ENCODE measurements around the gene MAML2. TPM values are rescaled to one million over a fixed set of nuclear protein-coding genes. Genes with fewer than 3 reads are reported as not detected.

Gene MAML2
- total RNA-seq, 1 experiment from 2014 or later: 2.7 TPM

DNA sequence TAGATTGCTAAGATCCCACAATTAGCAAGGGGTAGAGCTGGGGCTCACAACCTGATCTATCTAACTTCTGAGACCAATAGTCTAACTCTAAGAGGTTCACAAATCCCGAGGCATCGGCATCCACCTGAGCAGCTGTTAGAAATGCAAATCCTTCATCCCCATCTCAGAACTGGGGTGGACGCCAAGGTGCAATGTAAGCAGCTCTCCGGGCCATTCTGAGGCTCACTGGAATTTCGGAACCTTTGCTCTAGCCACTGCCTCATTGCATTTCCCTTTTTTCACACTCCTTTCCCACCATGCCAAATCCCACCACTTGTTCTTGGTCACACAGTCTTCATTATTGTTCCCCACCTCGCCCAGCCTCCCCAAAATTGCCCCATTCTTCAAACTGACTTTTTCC lies 29.8 kb downstream of the MAML2 start:
- peaks cover 45 to 51% of the 10 kb centered on the region in 2 experiments for H3K4me1 Mint-ChIP-seq

More for the DNA sequence above, 29.8 kb downstream of the MAML2 start:
- H3K9me3 Mint-ChIP-seq: no peaks in the 10 kb centered on the region
- peak overlapping the region in 1 of 3 experiments; percentile 21; a peak in 1 of 7 replicates for H3K27ac Mint-ChIP-seq
- Histone ChIP-seq H2BK15ac (ENCODE audit: low read depth, low read length) (no peak overlapping the region), H3K27ac (ENCODE audit: insufficient read length, low read depth, low read length) (no peak overlapping the region), H2AK5ac (ENCODE audit: insufficient read length, low read length) (no peak overlapping the region), H2AFZ (ENCODE audit: low read length) (no peak overlapping the region), H3K9me3 (ENCODE audit: control insufficient read depth, low read depth, low read length) (no peaks in the 10 kb centered on the region), H3K9ac (ENCODE audit: extremely low read depth, insufficient read length, low read length) (no peak overlapping the region), H3K23ac (ENCODE audit: insufficient read length, low read depth, low read length) (no peak overlapping the region), H2BK5ac (ENCODE audit: insufficient read length, low read length) (no peak overlapping the region), H3K23me2 (ENCODE audit: insufficient read length, low read depth, low read length, poor library complexity, severe bottlenecking) (no peaks in the 10 kb centered on the region), H4K8ac (replicated peaks; ENCODE audit: insufficient read length, low read depth, low read length) (no peak overlapping the region), H4K5ac (ENCODE audit: insufficient read length, low read depth, low read length) (no peak overlapping the region), H2BK120ac (ENCODE audit: low read depth, low read length, poor library complexity, severe bottlenecking) (no peak overlapping the region), H3K4me2 (ENCODE audit: insufficient read depth, insufficient read length, low read length) (no peak overlapping the region), H3K79me2 (ENCODE audit: insufficient read depth, low read length) (no peaks in the 10 kb centered on the region), H3K4ac (ENCODE audit: low read depth, low read length) (no peak overlapping the region), H3K56ac (ENCODE audit: insufficient read length, low read depth, low read length) (no peak overlapping the region), H4K20me1 (ENCODE audit: control insufficient read depth, insufficient read depth, insufficient read length) (no peaks in the 10 kb centered on the region), H3T11ph (ENCODE audit: low read length) (no peak overlapping the region), H4K91ac (ENCODE audit: insufficient read length, low read depth, low read length) (no peak overlapping the region), H3K4me1 (ENCODE audit: insufficient read depth, low read length) (peaks cover 11% of the 10 kb centered on the region), H2BK12ac (ENCODE audit: insufficient read length, low read depth, low read length) (no peak overlapping the region), H3K18ac (ENCODE audit: insufficient read length, low read depth, low read length) (no peak overlapping the region), H3K27me3 (ENCODE audit: insufficient read depth, low read length) (no peaks in the 10 kb centered on the region), H2BK20ac (ENCODE audit: low read depth, low read length, poor library complexity, severe bottlenecking) (no peak overlapping the region), H3K14ac (ENCODE audit: insufficient read depth, low read length) (no peak overlapping the region), H3K79me1 (ENCODE audit: insufficient read depth, low read depth, low read length, poor library complexity, severe bottlenecking) (no peaks in the 10 kb centered on the region)
- H3K36me3 Mint-ChIP-seq (ENCODE audit: insufficient read depth in 1 of 3, low read depth in 3 of 3): no peaks in the 10 kb centered on the region; a peak in 1 of 7 replicates
- DNase-seq: no peak
- TF ChIP-seq, protein P1, sequence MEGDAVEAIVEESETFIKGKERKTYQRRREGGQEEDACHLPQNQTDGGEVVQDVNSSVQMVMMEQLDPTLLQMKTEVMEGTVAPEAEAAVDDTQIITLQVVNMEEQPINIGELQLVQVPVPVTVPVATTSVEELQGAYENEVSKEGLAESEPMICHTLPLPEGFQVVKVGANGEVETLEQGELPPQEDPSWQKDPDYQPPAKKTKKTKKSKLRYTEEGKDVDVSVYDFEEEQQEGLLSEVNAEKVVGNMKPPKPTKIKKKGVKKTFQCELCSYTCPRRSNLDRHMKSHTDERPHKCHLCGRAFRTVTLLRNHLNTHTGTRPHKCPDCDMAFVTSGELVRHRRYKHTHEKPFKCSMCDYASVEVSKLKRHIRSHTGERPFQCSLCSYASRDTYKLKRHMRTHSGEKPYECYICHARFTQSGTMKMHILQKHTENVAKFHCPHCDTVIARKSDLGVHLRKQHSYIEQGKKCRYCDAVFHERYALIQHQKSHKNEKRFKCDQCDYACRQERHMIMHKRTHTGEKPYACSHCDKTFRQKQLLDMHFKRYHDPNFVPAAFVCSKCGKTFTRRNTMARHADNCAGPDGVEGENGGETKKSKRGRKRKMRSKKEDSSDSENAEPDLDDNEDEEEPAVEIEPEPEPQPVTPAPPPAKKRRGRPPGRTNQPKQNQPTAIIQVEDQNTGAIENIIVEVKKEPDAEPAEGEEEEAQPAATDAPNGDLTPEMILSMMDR (conservative IDR thresholded peaks at IDR 0.05): no peak
- H3K4me3 Mint-ChIP-seq: no peak overlapping the region
- no CpG with 5 or more reads among the region's 6 CpGs for WGBS (ENCODE audit: extremely low coverage, insufficient read length, low lambda C conversion rate)
- no peaks in the 10 kb centered on the region for H3K27me3 Mint-ChIP-seq (ENCODE audit: low read depth)
